Psoas muscle (tissue), 8 donors: ENCODE measurements around the gene IL10. TPM values are rescaled to one million over a fixed set of nuclear protein-coding genes. Genes with fewer than 3 reads are reported as not detected.

ENCODE experiments used
- ATAC-seq, 4 donors: fragments of 200-7000 bp; cut with Tn5 transposase; one replicate each; pipeline ENCODE4 v1.9.1; 2020; ENCODE audit warnings: moderate library complexity in 3 of 4, mild to moderate bottlenecking in 2 of 4
- DNase-seq, 2 donors: peaks; one replicate each; pipeline ENCODE4 v3.0.0-alpha.2; 2020
- H3K27ac ChIP-seq: fragments of 200-600 bp; one replicate; pipeline ENCODE4 v1.8.0; 2022
- H3K27me3 ChIP-seq, 3 donors: fragments of 200-600 bp in 1 of 3; one replicate each; pipeline versions ENCODE4 v1.6.1 to v1.8.0; 2013 to 2022; ENCODE audit warnings: low read length in 2 of 3, mild to moderate bottlenecking in 2 of 3, moderate library complexity in 1 of 3; ENCODE audit not compliant: insufficient read depth in 3 of 3
- H3K36me3 ChIP-seq, 2 donors: fragments of 200-600 bp in 1 of 2; one replicate each; pipeline versions ENCODE4 v1.6.1 to v1.8.0; 2013 to 2022; ENCODE audit warnings: low read depth in 1 of 2, mild to moderate bottlenecking in 1 of 2, moderate library complexity in 1 of 2; ENCODE audit not compliant: insufficient read depth in 1 of 2
- H3K4me1 ChIP-seq: fragments of 200-600 bp; one replicate; pipeline ENCODE4 v1.8.0; 2022
- H3K4me3 ChIP-seq: fragments of 200-600 bp; one replicate; pipeline ENCODE4 v1.8.0; 2022; ENCODE audit warnings: mild to moderate bottlenecking
- H3K9me3 ChIP-seq: fragments of 200-600 bp; one replicate; pipeline ENCODE4 v1.8.0; 2022
- WGBS, 3 donors: extraction: QIAGEN DNeasy Blood & Tissue Kit; methylation state at CpG; one replicate each; pipeline versions ENCODE4 v1.1.6 to v1.1.7; 2013; 5-methylcytosine and 5-hydroxymethylcytosine counted together
- intact Hi-C, 2 donors: fragments of 100-400 bp; cut with DNase I; formaldehyde crosslinking; loops; one replicate each; pipeline versions ENCODE4 v1.11.0 to v1.14.2; 2022
- polyA plus RNA-seq, 3 donors: library from polyadenylated mRNA; stranded (reverse); fragments of 200-250 nt; gene quantifications; one replicate each; pipeline ENCODE4 v1.2.3, GENCODE V29; 2013
- total RNA-seq, 4 donors: library from RNA; stranded (reverse); fragmentation: NEBNext Ultra II Directional in 2 of 4; extraction: Animal tissue kit (Norgen Biotek cat#: 25700) in 2 of 4; gene quantifications; one replicate each; pipeline versions ENCODE4 v1.2.1 to v1.2.4, GENCODE V29; 2021 to 2023
- TF ChIP-seq, protein P1 (sequence below): fragments of 200-600 bp; IDR thresholded peaks from one replicate; pipeline ENCODE4 v1.8.0; 2022; ENCODE audit warnings: antibody characterized with exemption
- donor health status: healthy with polysubstance abuse.
- donor health status: DM: no; HTN: no; CAD: no; lungs with moderate emphysema.
- donor health status: Bipolar disorder and iron deficiency.
- donor health status: healthy.
- donor health status: DM: yes; HTN: yes; CAD: no.
- donor health status: DM: no; HTN: no; CAD: no.
- donor health status: DM: no; HTN: no; CAD: no.
- donor health status: DM: yes; HTN: yes; CAD: no.

Gene IL10
- total and polyA plus RNA-seq, 7 donors: 0.20 to 0.82 (median 0.38) TPM; not detected in 1

DNA sequence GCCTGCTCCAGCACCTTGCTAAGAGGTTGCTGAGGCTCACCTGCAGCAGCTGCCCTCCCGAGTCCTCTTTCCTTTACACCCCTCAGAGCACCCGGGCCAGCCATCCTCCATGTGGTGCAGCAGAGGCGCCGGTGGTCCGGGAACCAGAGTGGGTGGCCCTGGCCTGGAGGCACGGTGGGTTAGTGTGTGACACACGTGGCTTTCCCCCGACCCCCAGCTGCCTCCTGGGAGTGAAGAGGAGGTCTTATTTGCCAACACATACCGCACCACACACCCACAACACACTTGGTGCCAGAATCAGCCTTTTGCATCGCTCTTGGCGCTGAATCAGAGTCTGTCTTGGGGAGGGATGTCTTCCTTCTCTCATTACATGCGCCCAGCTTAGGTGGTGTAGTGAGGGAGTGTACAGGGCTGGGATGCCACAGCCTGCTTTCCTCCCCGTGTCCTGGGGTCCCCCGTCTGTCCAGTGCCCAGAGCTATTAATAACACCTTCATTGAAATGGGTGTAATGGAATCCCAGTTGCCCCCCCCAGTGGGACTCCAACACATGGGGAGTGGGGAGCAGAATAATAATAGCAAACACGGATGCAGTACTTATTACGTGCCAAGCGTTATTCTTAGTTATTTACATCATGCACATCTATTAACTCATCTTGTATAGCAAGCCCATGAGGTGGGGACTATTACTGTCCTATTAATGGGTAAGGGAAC, 49.4 kb downstream of the IL10 start:
- H3K36me3 ChIP-seq: no peaks in the 10 kb centered on the region
- DNase-seq (peak in 1 of 2 donors; percentile 73), ATAC-seq (peak; percentile 61 to 77 (median 74))
- TF ChIP-seq, protein P1, sequence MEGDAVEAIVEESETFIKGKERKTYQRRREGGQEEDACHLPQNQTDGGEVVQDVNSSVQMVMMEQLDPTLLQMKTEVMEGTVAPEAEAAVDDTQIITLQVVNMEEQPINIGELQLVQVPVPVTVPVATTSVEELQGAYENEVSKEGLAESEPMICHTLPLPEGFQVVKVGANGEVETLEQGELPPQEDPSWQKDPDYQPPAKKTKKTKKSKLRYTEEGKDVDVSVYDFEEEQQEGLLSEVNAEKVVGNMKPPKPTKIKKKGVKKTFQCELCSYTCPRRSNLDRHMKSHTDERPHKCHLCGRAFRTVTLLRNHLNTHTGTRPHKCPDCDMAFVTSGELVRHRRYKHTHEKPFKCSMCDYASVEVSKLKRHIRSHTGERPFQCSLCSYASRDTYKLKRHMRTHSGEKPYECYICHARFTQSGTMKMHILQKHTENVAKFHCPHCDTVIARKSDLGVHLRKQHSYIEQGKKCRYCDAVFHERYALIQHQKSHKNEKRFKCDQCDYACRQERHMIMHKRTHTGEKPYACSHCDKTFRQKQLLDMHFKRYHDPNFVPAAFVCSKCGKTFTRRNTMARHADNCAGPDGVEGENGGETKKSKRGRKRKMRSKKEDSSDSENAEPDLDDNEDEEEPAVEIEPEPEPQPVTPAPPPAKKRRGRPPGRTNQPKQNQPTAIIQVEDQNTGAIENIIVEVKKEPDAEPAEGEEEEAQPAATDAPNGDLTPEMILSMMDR: no peak
- peaks cover 88% of the 10 kb centered on the region for H3K4me1 ChIP-seq
- H3K27ac ChIP-seq: peak overlapping the region; percentile 87
- H3K27me3 ChIP-seq: no peaks in the 10 kb centered on the region
- WGBS, 3 donors: 23 to 31% (median 29%) methylated on average over 16 to 17 of the region's 17 CpGs
- intact Hi-C loops: loop anchor here in 1 of 2 donors (5.0 kb wide), 1 partner anchor 36 kb away; no protein-coding TSS in a partner anchor
- H3K4me3 ChIP-seq: peak overlapping the region; percentile 29
- H3K9me3 ChIP-seq: no peaks in the 10 kb centered on the region

DNA sequence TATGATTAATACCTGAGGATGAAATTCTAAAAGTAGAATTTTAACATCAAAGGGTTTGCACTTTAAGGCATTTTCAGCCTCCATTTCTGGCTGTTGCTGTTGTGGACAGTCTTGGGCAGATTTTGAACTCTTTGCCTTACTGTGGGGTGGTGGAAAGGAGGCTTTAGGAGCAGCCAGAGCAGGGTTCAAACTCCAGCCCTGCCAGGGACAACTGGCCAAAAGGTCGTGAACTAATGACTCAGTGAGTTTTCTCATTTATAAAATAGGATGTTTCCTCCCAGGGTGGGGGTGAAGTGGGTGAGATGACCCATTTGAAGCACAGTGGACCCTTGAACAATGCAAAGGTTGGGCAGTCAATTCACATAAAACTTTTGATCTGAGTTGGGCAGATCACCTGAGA, 50.8 kb downstream of the IL10 start:
- TF ChIP-seq, protein P1: no peak
- DNase-seq (no peak), ATAC-seq (no peak)
- Histone ChIP-seq H3K36me3 (no peaks in the 10 kb centered on the region), H3K9me3 (no peaks in the 10 kb centered on the region), H3K4me3 (no peak overlapping the region), H3K27ac (peak overlapping the region; percentile 37), H3K4me1 (peaks cover 89% of the 10 kb centered on the region), H3K27me3 (no peaks in the 10 kb centered on the region)
- 43 to 82% (median 57%) methylated on average over 1 of the region's 1 CpG for WGBS, 3 donors
- intact Hi-C loops: loop anchor here in 1 of 2 donors (5.0 kb wide), 1 partner anchor 34 kb away; no protein-coding TSS in a partner anchor

DNA sequence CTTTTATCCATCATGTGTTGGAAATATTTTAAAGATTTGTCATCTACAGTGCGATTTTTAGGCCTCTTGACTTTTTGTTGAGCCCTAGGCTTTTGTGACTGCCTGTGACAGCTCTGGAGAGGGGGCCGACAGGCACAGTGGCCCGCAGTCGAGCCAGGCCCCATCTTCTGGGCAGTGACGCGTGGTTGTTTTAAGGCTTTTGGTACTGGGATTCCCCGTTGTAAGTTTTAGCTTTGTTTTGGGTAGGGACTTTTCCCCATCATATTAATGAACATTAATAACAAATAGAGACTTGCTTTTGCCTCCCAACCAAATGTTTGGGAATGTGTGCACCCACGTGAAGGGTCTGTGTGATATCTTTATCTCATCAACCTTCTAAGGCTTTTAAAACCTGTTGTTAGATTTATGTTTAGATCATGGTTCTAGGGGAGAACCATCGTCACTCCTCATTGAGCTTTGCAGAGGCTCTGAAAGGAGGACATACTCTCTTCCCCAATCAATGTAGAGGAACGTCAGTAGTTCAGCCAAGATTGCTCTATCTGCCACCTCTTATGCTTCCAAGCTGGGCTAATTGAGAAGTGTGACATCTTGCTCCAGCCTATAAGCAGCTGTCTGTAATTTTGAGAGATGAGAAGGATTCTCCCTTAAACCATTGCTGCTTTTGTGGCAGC, 53.0 kb downstream of the IL10 start:
- 74 to 86% (median 75%) methylated on average over 10 of the region's 10 CpGs for WGBS, 3 donors
- Histone ChIP-seq H3K4me3 (no peak overlapping the region), H3K36me3 (no peaks in the 10 kb centered on the region), H3K4me1 (peaks cover 90% of the 10 kb centered on the region), H3K27me3 (no peaks in the 10 kb centered on the region), H3K27ac (peak overlapping the region; percentile 54), H3K9me3 (no peaks in the 10 kb centered on the region)
- ATAC-seq: no peak
- intact Hi-C loops: no loop called here
- TF ChIP-seq, protein P1: no peak
- no peak for DNase-seq

DNA sequence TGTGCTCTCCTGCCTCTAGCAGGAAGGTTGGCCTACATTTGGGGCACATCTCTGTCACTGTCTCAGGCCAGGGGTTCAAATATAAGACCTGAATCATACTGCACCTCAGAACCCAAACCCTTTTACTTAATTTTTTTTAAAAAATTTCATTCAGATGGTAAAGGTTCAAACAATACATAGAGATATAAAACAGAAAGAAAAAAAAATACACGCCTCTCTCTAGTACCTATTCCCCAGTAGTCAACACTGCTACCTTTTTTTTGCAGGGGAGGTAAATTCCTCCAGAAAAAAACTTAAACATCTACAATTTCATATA, 54.7 kb downstream of the IL10 start:
- TF ChIP-seq, protein P1: no peak
- H3K27me3 ChIP-seq: no peaks in the 10 kb centered on the region
- WGBS, 3 donors: 95 to 100% (median 100%) methylated on average over 1 of the region's 1 CpG
- no peak for ATAC-seq
- DNase-seq: no peak
- intact Hi-C loops: no loop called here
- no peaks in the 10 kb centered on the region for H3K36me3 ChIP-seq
- no peaks in the 10 kb centered on the region for H3K9me3 ChIP-seq
- H3K4me1 ChIP-seq: peaks cover 87% of the 10 kb centered on the region
- peak overlapping the region; percentile 75 for H3K27ac ChIP-seq
- no peak overlapping the region for H3K4me3 ChIP-seq

Other genes starting within 250 kb of the IL10 start
- gene EIF2D, start 160.0 kb downstream of the IL10 start, total RNA-seq: 10 to 100 TPM; 32.1 to 41.8 (median 37.6) TPM
- 10 to 100 TPM; 21.4 to 40.3 (median 32.8) TPM for gene EIF2D, start 160.0 kb downstream of the IL10 start, polyA plus RNA-seq
- 1 to 10 TPM in 3 of 4 donors, under 1 TPM in 1; 0.57 to 2.0 (median 1.4) TPM for gene DYRK3, start 137.0 kb downstream of the IL10 start, total RNA-seq
- gene DYRK3, start 137.0 kb downstream of the IL10 start, polyA plus RNA-seq: 1 to 10 TPM in 2 of 3 donors, under 1 TPM in 1; 0.25 to 1.2 (median 1.0) TPM
- gene MAPKAPK2, start 87.6 kb downstream of the IL10 start, total RNA-seq: 100 to 1,000 TPM in 3 of 4 donors, 10 to 100 TPM in 1; 89.4 to 198 (median 167) TPM
- gene MAPKAPK2, start 87.6 kb downstream of the IL10 start, polyA plus RNA-seq: 100 to 1,000 TPM; 108 to 191 (median 112) TPM
- not detected for gene IL19, start 1.7 kb downstream of the IL10 start, total RNA-seq
- gene IL19, start 1.7 kb downstream of the IL10 start, polyA plus RNA-seq: not detected
- gene IL20, start 93.1 kb upstream of the IL10 start, total RNA-seq: 1 to 10 TPM in 1 of 4 donors, not detected in 3; 1.2 TPM
- gene IL20, start 93.1 kb upstream of the IL10 start, polyA plus RNA-seq: not detected
- gene IL24, start 124.9 kb upstream of the IL10 start, total RNA-seq: 10 to 100 TPM in 1 of 4 donors, under 1 TPM in 1, not detected in 2; 0.23 to 20.3 TPM
- 1 to 10 TPM in 1 of 3 donors, under 1 TPM in 2; 0.05 to 1.7 (median 0.20) TPM for gene IL24, start 124.9 kb upstream of the IL10 start, polyA plus RNA-seq
- gene FCMR, start 149.4 kb upstream of the IL10 start, total RNA-seq: 10 to 100 TPM in 2 of 4 donors, 1 to 10 TPM in 2; 2.3 to 29.5 (median 12.0) TPM
- 1 to 10 TPM; 1.0 to 8.4 (median 2.2) TPM for gene FCMR, start 149.4 kb upstream of the IL10 start, polyA plus RNA-seq
- gene PIGR, start 174.0 kb upstream of the IL10 start, total RNA-seq: under 1 TPM; 0.42 to 0.50 (median 0.49) TPM
- gene PIGR, start 174.0 kb upstream of the IL10 start, polyA plus RNA-seq: under 1 TPM; 0.06 to 0.64 (median 0.16) TPM
- not detected for gene FCAMR, start 198.0 kb upstream of the IL10 start, total RNA-seq
- gene FCAMR, start 198.0 kb upstream of the IL10 start, polyA plus RNA-seq: not detected